ENCODE data around the gene TAS2R39.

The TAS2R39 gene

GRCh38 chr7:143216686-143217085 lies 33.5 kb downstream of the TAS2R39 start:
- DNase-seq: no peak

- DNase-seq: no peak
Measured at GRCh38 chr7:143217806-143218205, 34.6 kb downstream of the TAS2R39 start.

GRCh38 chr7:143221286-143221685 lies 38.1 kb downstream of the TAS2R39 start:
- DNase-seq: no peak

- no peak for DNase-seq
Measured at GRCh38 chr7:143221737-143222136, 38.5 kb downstream of the TAS2R39 start, which contains the start of gene TAS2R40. Gene TAS2R40, plus strand, starts transcription at chr7:143222037. Its CDS starts 42 bp downstream, at chr7:143222079.

- DNase-seq: no peak
Measured at GRCh38 chr7:143222782-143223181, 39.6 kb downstream of the TAS2R39 start.

GRCh38 chr7:143223784-143224183 lies 40.6 kb downstream of the TAS2R39 start:
- DNase-seq: no peak

- no peak for DNase-seq
Measured at GRCh38 chr7:143225047-143225446, 41.8 kb downstream of the TAS2R39 start.

- DNase-seq: no peak
Measured at GRCh38 chr7:143227806-143228205, 44.6 kb downstream of the TAS2R39 start.

GRCh38 chr7:143229054-143229790 lies 46.0 kb downstream of the TAS2R39 start:
- DNase-seq: no peak

- no peak for DNase-seq
Measured at GRCh38 chr7:143230602-143231457, 47.6 kb downstream of the TAS2R39 start.

Data from fibroblast of upper back skin (primary cell).